Right ventricle myocardium superior (tissue), 1 donor: ENCODE results near the gene TRAPPC2L. TPM values are rescaled to one million over a fixed set of nuclear protein-coding genes. Genes with fewer than 3 reads are reported as not detected.

ENCODE experiments used
- ATAC-seq: fragments of 200-7000 bp; cut with Tn5 transposase; one replicate; pipeline ENCODE4 v1.9.1; 2020; ENCODE audit warnings: mild to moderate bottlenecking; ENCODE audit not compliant: poor library complexity
- DNase-seq: peaks from one replicate; pipeline ENCODE4 v3.0.0-alpha.2; 2020
- intact Hi-C: fragments of 100-400 bp; cut with DNase I; formaldehyde crosslinking; loops from one replicate; pipeline ENCODE4 v1.11.2; 2022
- total RNA-seq: library from RNA; stranded (reverse); fragmentation: NEBNext Ultra II Directional; extraction: Animal tissue kit (Norgen Biotek cat#: 25700); gene quantifications from one replicate; pipeline ENCODE4 v1.2.1, GENCODE V29; 2021
- donor health status: DM: no; HTN: yes; CAD: no; lungs with severe emphysema.

Gene TRAPPC2L
- total RNA-seq, 1 donor from 2014 or later, result 53.0 TPM

DNA sequence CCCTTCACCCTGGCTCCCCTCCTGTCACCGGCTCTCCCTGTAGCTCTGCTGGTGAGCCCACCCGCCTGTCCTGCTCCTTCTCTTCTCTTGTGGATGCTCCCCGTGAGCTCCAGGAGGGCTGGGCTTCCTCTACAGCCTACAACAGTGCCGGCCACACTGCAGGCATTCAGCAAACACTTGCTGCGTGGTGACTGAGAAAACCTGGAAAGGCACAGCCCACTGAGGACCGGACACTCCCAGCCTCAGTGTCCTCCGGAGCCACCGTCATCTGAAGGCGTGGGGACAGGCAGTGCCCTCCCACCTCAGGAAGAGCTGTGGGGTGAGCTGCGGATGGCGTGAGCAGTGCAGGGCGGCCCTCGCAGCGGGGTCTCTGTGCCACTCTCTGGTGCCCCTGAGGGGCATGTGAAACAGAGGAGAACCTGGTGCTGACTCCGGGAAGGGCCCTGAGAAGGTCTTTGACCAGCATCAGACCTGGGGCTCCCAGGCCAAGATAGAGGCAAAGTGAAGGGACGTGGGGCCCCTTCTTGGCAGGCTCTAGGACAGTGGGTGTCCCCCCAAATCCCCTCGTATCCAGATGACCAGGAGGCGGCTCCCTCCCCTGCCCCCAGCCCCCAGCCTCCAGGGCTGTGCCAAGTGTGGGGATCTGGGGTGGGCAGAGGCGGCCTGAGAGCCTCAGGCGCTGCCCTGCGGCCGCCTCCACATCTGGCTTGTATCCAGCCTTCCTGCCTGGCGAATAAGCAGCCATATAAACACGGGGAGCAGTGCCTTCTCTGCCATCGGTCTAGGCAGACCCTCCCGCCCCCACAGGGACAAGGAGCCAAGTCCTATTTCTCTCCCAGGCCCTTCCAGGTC lies 53.6 kb downstream of the TRAPPC2L start:
- ATAC-seq, result no peak
- intact Hi-C loops, result no loop called here
- DNase-seq, result no peak

DNA sequence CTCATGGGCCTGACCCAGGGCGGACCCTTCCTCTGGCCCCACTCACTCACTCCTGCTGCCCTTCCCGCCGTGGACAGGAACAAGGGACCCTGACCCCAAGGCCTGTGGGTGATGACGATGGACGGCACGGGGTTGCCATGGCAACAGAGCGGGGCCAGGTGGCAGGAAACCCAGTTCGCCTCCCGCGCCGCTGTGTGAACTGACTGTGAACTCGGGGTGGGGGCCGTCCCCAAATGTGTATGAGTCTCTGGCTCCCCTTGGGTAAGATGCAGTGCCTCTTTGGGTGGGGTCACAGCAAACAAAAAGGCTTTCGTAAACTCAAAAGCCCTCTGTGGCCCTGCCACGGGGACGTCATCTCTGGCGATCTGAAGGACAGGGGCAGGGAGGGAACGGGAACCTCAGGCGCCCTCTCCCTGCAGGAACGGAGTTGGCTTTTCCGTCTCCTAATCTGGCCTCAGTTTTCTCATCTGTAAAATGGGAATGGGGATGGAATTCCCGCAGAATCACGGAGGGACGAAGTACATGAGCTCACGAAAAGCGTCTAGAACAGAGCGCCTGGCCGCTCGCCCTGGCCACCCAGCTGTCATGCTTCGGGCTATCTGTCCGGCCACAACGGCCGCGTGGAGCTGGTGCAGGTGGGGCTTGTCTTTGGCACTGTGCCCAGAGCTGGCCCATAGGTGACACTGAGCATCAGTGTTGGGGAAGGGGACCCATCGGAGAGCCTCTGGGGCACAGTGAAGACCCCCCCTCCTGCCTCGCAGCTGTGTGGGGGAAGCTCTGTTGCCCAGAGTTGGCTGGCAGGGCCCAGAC lies 54.4 kb downstream of the TRAPPC2L start:
- no peak for ATAC-seq
- intact Hi-C loops, result no loop called here
- no peak for DNase-seq

DNA sequence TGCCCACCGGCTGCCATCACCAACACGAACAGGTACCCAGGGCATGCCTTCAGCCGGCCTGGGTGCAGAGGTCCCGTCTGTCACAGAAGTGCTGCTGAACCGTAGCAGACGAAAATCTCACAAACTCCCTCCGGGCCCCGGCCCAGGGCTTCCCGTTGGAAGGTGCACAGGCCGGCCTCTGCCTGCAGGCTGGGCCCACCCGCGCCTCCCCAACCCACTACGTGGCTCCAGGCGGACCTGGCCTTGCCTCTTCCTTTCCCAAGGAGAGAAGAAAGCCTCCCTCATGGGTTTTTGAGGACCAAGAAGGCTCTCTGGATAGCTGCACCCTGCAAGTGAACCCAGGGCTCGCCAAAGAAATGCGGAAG lies 55.0 kb downstream of the TRAPPC2L start:
- ATAC-seq (no peak), DNase-seq (no peak)
- intact Hi-C loops, result no loop called here

Other genes starting within 250 kb of the TRAPPC2L start
- gene IL17C, start 218.6 kb upstream of the TRAPPC2L start, total RNA-seq, result not detected
- gene CYBA, start 206.1 kb upstream of the TRAPPC2L start, total RNA-seq, result 53.7 TPM
- 21.9 TPM for gene MVD, start 194.0 kb upstream of the TRAPPC2L start, total RNA-seq
- 3.0 TPM for gene SNAI3, start 170.6 kb upstream of the TRAPPC2L start, total RNA-seq
- 14.6 TPM for gene RNF166, start 150.7 kb upstream of the TRAPPC2L start, total RNA-seq
- gene CTU2, start 150.6 kb upstream of the TRAPPC2L start, total RNA-seq, result 13.4 TPM
- 15.9 TPM for gene PIEZO1, start 71.9 kb upstream of the TRAPPC2L start, total RNA-seq
- 1.00 TPM for gene CDT1, start 53.3 kb upstream of the TRAPPC2L start, total RNA-seq
- gene APRT, start 45.2 kb upstream of the TRAPPC2L start, total RNA-seq, result 40.4 TPM
- gene GALNS, start 180 bp upstream of the TRAPPC2L start, total RNA-seq, result 15.9 TPM
- gene PABPN1L, start 9.5 kb downstream of the TRAPPC2L start, total RNA-seq, result not detected
- gene CBFA2T3, start 120.1 kb downstream of the TRAPPC2L start, total RNA-seq, result 8.6 TPM
- gene ACSF3, start 236.7 kb downstream of the TRAPPC2L start, total RNA-seq, result 15.5 TPM